Endothelial cell of hepatic sinusoid (primary cell): ENCODE data around the gene TTYH1.
"Not testable (repeated sequence)": the region's sequence is repeated elsewhere in the genome, so short reads cannot be mapped to it uniquely, and the experiment has no call there.

Experiments
- in situ Hi-C: cut with HindIII; loops from 2 replicates; pipeline ENCODE4 v1.10.0; 2017; ENCODE audit warnings: low sequenced_read_pairs

TTYH1 gene

DNA sequence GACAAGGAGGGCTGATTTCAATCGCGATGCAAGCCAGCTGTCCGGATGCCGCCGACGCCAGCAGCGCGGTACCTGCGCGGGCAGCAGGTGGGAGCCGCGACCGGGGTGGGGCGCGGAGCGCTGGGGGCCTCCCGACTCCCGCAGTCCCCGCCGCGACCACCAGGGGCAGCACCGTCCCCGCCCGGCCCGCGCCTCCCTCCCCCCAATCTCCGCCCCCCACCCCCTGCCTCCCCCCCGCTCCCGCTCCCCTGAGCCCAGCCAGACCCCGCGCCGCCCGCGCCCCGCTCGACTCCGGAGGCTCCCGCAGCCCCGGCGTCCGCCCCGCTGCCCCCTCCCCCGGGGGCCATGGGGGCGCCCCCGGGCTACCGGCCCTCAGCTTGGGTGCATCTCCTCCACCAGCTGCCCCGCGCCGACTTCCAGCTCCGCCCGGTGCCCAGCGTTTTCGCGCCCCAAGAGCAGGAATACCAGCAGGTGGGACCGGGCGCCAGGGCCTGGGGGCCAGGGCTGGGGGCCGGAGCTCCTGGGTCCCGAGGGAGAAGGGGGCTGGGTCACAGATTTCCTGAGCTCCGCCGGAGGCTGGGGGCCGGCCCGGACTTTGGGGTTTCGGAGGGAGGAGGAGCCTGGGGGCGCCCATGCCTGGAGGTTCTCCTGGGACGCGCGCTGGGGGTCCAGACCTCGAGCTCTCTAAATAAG, at the start of gene TTYH1:
TTYH1 (plus strand) TSS at position 257 of the 693 bp plus-strand sequence; CDS start at position 346, 89 bp downstream.
- in situ Hi-C loops: no loop called here

DNA sequence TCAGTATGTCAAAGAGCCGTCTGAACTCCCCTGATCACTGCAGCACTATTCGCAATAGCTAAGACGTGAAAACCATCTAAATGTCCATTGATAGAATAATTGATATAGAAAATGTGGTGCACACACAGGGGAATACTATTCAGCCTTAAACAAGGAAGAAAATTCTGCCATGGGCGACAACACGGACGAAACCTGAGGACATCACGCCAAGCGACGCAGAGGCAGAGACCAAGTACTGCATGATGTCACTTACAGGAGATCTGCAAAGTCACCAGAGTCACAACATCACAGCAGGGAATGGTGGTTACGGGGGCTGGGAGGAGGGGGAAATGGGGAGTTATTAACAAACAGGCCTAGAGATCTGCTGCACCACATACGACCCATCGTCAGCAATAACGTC, 49.5 kb upstream of the TTYH1 start:
- in situ Hi-C loops: not testable (repeated sequence)

GRCh38 chr19:54366811-54367210, 48.5 kb upstream of the TTYH1 start:
- in situ Hi-C loops: no loop called here

DNA sequence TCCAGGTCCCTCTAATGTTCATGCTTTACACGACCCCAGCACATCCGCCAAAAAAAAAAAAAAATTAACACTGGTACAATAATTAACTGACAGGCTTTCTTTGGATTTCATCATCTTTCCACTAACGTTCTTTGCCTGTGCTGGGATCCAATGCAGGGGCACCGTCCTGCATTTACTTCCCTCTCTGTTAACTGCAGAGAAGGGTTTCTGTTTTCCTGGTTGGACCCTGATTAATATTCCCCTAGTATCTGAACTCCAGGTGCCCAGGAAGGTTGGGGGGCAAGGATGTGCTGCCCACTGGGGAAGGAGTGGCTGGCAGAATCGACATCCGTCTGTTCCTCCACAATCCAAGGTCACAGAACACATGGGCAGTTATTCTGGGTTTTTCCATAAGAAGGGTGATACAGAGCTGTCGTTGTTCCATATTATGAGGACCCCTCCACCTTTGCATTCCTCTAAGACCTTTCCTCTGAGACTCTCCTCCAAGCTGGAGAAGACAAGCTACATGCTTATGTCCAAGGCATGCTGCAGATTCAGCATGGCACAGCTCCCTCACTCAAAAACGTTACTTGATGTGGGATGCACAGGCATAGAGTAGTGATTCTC, 46.1 kb upstream of the TTYH1 start:
- in situ Hi-C loops: no loop called here

DNA sequence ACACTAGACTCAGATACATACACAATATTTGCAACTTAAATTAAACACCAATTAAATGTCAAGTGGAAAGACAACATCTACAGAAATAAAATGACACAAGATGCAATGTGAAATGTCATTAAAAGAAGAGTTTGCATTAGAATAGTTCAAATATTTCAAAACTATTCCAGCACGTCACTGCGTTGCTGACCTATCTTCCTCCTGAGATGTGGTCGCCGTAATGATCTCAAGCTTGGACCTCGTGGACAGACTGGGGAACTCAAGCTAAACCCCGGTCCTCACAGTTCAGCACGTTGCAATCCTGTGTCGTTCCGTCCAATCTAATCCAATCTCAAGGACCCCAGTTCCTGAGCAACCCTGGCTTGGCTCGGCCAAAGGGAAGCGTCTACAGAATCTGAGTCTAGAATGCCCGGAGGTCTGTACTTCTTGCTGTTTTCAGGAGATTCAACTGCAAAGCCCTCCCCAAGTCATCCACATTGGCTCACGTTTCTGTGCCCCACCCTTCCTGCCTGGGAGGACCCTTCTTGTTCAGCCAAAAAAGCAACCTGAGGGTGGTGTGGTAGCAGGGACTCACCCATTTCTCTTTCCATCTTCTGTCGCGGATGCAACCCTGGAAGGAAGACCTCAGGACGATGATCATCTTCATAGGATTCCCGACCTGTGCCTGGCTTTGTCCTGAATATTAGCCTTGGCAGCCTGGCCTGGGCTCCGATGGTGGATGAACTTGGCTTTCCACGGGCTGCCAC, 45.4 kb upstream of the TTYH1 start:
- in situ Hi-C loops: not testable (repeated sequence)

DNA sequence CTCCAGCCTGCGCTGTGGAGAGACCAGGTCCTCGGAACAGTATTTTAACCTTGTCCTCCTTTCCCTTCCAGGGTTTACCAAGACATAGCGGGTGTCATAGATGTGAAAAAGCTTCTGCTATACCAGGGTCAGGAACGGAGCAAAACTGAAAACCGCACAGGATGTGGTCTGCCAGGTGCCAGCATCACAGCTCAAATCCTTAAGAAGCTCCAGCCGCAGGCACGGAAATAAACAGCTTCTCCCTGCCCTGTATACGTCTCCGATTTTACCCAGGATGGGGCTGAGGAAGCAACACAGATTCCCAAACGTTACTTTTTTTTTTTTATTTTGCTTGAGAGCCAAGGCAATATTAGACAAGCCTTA, 44.8 kb upstream of the TTYH1 start:
- in situ Hi-C loops: not testable (repeated sequence)

- in situ Hi-C loops: not testable (repeated sequence)
Observed at GRCh38 chr19:54371453-54371852, 43.8 kb upstream of the TTYH1 start.

GRCh38 chr19:54373781-54374631, 41.3 kb upstream of the TTYH1 start:
- in situ Hi-C loops: no loop called here

- in situ Hi-C loops: not testable (repeated sequence)
Observed at GRCh38 chr19:54375181-54375938, 39.9 kb upstream of the TTYH1 start.

- in situ Hi-C loops: no loop called here
Observed at GRCh38 chr19:54376610-54377285, 38.5 kb upstream of the TTYH1 start.

DNA sequence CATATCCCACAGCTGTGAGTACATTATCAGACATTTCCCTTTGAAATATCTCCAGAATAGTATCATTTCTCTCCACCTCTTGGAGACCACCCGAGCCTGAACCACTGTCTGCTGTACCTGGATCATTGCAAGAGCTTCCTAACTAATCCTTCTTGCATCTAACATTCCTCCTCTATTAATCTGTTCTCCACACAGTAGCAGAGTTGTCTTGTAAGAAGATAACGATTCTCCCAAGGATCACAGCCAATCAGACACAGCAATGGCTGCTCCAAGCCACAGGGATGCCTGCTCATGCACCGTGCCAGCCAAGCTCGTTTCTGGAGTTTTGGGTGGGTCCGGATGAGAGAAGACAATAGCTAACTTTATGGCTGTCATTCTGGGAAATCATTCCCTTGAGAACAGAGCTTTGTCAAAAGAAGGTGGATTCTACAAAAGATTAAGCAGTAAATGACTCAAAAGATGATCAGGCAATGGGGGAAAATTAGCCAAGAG, 36.0 kb upstream of the TTYH1 start:
- in situ Hi-C loops: no loop called here

DNA sequence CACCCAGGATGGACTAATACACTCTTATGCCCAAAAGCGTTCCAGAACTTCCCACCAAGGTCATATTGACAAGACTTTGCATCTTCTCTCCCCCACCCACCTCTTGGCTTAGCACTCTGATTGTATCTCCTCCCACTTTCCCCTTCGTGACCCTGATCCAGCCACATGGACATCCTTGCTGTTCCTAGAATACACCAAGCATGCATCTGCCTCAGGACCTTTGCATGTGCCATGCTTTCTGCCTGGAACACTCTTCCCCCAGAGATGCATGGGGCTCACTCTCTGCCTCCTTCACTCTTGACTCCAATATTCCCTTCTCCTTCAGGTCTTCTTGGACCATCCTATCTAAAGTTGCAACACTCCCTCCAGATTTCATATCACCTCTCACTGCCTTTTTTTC, 34.4 kb upstream of the TTYH1 start:
- in situ Hi-C loops: no loop called here

GRCh38 chr19:54382041-54382440, 33.2 kb upstream of the TTYH1 start:
- in situ Hi-C loops: not testable (repeated sequence)

DNA sequence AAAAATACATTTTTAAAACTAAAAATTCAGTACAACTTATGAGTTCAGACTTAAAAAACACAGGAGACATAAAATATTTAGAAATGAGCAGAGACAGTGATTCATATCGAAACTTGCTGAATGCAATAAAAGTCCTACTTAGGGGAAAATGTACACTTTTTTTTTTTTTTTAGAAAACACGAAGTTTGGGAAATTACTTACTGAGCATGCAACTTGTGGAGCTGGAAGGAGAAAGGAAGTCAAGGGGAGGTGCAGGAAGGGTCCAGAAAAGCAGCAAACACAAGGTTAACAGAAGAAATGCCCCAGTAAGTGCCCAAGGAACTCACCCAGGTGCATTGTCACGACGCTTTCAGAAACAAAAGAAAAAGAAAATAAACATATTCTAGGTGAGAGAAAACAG, 31.9 kb upstream of the TTYH1 start:
- in situ Hi-C loops: no loop called here

GRCh38 chr19:54387991-54388801, 27.1 kb upstream of the TTYH1 start:
- in situ Hi-C loops: no loop called here

GRCh38 chr19:54388802-54389139, 26.5 kb upstream of the TTYH1 start:
- in situ Hi-C loops: no loop called here

DNA sequence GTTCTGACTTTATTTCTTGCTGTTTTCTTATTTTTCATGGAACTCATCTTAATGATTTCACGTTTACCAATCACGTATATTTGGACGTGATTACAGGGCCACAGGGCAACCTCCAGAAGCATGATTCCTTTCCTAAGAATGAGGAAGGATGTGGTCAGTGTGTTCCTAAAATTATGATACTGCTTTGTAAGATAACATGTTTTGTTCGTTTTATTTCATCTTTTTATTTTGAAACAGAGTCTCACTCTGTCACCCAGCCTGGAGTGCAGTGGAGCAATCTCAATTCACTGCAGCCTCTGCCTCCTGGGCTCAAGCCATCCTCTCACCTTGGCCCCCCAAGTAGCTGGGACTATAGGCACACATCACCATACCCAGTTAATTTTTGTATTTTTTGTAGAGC, 25.7 kb upstream of the TTYH1 start:
- in situ Hi-C loops: no loop called here

DNA sequence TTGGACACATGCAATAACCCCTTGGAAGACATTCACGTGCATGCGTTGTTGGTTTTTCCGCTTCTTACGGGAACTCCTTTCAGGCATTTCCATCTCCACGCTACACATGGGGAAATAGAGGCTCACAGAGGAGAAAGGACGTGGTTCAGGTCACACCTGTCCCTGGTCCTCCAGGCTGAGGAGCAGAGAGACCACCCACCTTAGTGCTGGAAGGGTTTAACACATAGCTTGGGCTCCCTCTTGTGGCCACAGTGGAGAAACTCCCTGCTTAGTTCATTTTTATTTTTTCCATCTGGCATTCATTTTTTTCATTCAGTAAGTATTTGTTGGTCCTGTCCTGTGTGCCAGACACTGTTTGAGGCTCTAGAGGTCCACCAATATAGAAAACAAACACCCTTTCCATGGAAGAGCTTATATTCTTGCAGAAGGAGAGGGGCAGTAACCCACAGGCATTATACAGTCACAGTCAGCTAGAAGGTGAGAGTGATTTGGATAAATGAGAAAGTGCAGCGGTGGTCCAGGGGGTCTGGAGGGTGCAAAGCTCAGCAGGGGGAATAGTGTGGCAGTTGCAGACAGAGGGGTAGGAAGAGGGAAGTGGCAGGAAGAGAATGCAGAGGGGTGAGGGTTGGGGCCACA, 24.2 kb upstream of the TTYH1 start:
- in situ Hi-C loops: no loop called here
